DND-41 (cell line): ENCODE measurements around the gene GPR75.

Experiments used
- ATAC-seq: fragments of 200-7000 bp; cut with Tn5 transposase; 3 replicates; pipeline ENCODE4 v1.9.1; 2021; ENCODE audit warnings: low read depth; ENCODE audit not compliant: insufficient read depth
- DNase-seq: peaks from one replicate; pipeline ENCODE4 v3.0.0-alpha.2; 2020
- H2AFZ ChIP-seq: 2 replicates; pipeline ENCODE4 v1.6.0; 2012; ENCODE audit warnings: low read depth, low read length
- H3K27ac ChIP-seq: 2 replicates; pipeline ENCODE4 v1.5.1; 2012; ENCODE audit warnings: low read length, inconsistent platforms
- H3K27me3 ChIP-seq: fragments of 200-600 bp; sonication (generic); 2 replicates; pipeline ENCODE4 v1.6.0; 2012; ENCODE audit warnings: low read length, mild to moderate bottlenecking, inconsistent platforms; ENCODE audit not compliant: insufficient read depth, poor library complexity
- H3K36me3 ChIP-seq: 2 replicates; pipeline ENCODE4 v1.5.1; 2012; ENCODE audit warnings: low read length, inconsistent platforms; ENCODE audit not compliant: insufficient read depth
- H3K4me1 ChIP-seq: 2 replicates; pipeline ENCODE4 v1.5.1; 2012; ENCODE audit warnings: mild to moderate bottlenecking, low read length; ENCODE audit not compliant: insufficient read depth
- H3K4me2 ChIP-seq: 2 replicates; pipeline ENCODE4 v1.6.0; 2012; ENCODE audit warnings: mild to moderate bottlenecking, moderate library complexity, low read length, inconsistent platforms; ENCODE audit not compliant: insufficient read depth
- H3K4me3 ChIP-seq, 2 experiments: fragments of 200-600 bp in 1 of 2; shearing (Covaris generic) in 1 of 2; 2 replicates each; pipeline ENCODE4 v1.5.1; 2012 to 2016; ENCODE audit warnings: inconsistent platforms in 2 of 2, low read length in 2 of 2, mild to moderate bottlenecking in 2 of 2, low read depth in 1 of 2, moderate library complexity in 1 of 2
- H3K79me2 ChIP-seq: 2 replicates; pipeline ENCODE4 v1.6.0; 2012; ENCODE audit warnings: low read length, inconsistent platforms; ENCODE audit not compliant: insufficient read depth
- H3K9ac ChIP-seq: 2 replicates; pipeline ENCODE4 v1.6.0; 2012; ENCODE audit warnings: low read depth, mild to moderate bottlenecking, inconsistent platforms, low read length, moderate library complexity
- H3K9me3 ChIP-seq: 2 replicates; pipeline ENCODE4 v1.5.1; 2012; ENCODE audit warnings: low read length, moderate library complexity, mild to moderate bottlenecking, inconsistent platforms; ENCODE audit not compliant: insufficient read depth, severe bottlenecking
- H4K20me1 ChIP-seq: 2 replicates; pipeline ENCODE4 v1.6.0; 2012; ENCODE audit warnings: low read length; ENCODE audit not compliant: insufficient read depth
- EZH2 ChIP-seq: IDR thresholded peaks from 3 replicates; pipeline ENCODE4 v1.6.1; 2012; ENCODE audit warnings: borderline replicate concordance, low read depth, mild to moderate bottlenecking, moderate library complexity, low read length, inconsistent platforms; ENCODE audit not compliant: severe bottlenecking
- TF ChIP-seq, protein P1 (sequence below): IDR thresholded peaks from 2 replicates; pipeline ENCODE4 v1.5.1; 2012; ENCODE audit warnings: borderline replicate concordance, low read length, moderate library complexity, mild to moderate bottlenecking; ENCODE audit not compliant: poor library complexity, severe bottlenecking; ENCODE audit errors: extremely low read depth

The GPR75 gene

DNA sequence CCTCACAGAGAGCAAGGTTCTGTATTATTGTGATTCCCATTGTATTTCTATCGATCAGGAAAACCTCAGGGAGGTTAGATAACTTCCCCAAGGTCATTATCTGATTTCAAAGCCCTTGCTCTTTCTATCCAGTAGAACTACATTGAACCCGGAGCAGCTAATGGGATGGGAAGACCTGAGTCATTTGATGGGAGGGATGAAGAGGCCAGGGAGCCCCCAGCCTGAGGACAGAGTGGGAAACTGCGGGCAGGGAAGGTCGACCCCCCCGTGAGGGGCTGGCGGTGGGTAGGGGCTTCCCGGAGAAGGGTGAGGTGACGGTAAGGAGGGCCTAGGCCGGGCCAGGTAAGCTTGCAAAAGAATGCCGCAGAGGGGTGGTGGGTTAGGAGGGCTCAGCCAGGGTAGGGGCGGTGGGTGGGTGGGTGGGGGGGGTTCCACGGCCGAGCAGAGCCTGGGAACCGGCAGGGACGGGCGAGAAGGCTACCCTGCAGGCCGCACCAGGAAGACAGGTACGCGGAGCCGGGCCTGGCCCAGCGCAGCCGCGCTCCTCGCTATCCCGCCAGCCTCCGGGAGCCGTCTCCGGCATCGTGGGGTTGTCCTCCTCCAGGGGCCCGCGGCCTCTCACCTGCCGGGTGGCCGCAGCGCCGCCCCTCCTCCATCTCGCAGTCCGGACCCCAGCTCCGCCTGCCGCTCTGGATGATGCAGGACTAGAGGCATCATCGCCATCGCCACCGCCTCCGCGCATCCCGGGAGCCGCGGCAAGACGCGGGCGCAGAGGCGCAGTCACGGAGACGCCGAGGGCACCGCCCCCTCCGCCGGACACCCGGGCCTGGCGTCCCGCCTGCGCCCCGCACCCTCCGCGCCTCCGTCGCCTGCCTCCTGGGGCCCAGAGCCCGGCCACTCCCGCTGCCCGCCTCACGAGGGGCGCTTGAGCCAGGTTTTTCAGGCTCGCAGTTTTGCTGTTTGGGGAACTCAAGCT lies at the start of gene GPR75:
TSS of gene GPR75 (minus strand) at position 762 of the 976 bp plus-strand sequence. CDS start 5,211 bp downstream, outside the sequence.
- peaks cover 31% of the 10 kb centered on the region for H3K36me3 ChIP-seq
- H3K4me2 ChIP-seq: no peak within 1 kb of the TSS

DNA sequence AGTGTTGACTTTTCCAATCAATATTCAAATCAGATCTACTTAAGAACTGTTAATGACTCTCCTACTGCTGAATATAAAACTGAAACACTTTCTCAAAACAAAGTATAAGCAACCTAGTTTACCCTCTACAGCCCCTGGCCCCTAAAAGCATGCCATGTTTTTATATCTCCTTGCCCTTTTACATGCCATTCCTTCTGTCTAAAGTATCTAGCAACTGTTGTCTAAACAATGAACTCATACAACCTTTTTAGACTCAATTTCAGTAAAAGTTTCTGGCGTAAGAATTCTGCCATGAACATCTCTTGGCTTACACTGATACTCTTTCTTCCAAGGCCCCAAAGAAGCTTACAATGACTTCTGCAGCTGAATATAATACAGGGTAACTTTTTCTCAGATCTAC lies 47.8 kb upstream of the GPR75 start:
- Histone ChIP-seq H3K9ac (no peak overlapping the region), H3K36me3 (peaks cover 80% of the 10 kb centered on the region)
- no peak for ATAC-seq

More for the DNA sequence above, at the start of gene GPR75:
- DNase-seq: no peak
- no peak for ATAC-seq
- no peaks in the 10 kb centered on the region for H3K27me3 ChIP-seq
- no peak within 1 kb of the TSS for H2AFZ ChIP-seq
- no peak within 1 kb of the TSS for H3K9ac ChIP-seq
- H3K27ac ChIP-seq: no peak within 1 kb of the TSS
- H3K79me2 ChIP-seq: no peaks in the 10 kb centered on the region
- no peaks in the 10 kb centered on the region for H3K9me3 ChIP-seq
- H3K4me3 ChIP-seq: no peak within 1 kb of the TSS
- H4K20me1 ChIP-seq: no peaks in the 10 kb centered on the region
- no peaks in the 10 kb centered on the region for H3K4me1 ChIP-seq
- no peak for TF ChIP-seq EZH2
- TF ChIP-seq, protein P1, sequence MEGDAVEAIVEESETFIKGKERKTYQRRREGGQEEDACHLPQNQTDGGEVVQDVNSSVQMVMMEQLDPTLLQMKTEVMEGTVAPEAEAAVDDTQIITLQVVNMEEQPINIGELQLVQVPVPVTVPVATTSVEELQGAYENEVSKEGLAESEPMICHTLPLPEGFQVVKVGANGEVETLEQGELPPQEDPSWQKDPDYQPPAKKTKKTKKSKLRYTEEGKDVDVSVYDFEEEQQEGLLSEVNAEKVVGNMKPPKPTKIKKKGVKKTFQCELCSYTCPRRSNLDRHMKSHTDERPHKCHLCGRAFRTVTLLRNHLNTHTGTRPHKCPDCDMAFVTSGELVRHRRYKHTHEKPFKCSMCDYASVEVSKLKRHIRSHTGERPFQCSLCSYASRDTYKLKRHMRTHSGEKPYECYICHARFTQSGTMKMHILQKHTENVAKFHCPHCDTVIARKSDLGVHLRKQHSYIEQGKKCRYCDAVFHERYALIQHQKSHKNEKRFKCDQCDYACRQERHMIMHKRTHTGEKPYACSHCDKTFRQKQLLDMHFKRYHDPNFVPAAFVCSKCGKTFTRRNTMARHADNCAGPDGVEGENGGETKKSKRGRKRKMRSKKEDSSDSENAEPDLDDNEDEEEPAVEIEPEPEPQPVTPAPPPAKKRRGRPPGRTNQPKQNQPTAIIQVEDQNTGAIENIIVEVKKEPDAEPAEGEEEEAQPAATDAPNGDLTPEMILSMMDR: no peak

DNA sequence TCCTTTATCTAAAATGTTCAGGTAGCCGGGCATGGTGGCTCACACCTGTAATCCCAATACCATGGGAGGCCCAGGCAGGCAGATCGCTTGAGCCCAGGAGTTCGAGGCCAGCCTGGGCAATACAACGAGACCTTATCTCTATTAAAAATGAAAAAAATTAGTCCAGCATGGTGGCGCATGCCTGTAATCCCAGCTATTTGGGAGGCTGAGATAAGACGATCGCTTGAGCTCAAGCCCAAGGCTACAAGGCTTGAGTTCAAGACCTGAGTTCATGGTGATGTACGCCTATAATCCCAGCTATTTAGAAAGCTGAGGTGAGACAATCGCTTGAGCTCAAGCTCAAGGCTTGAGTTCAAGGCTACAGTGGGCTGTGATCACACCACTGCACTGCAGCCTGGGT lies 45.6 kb upstream of the GPR75 start:
- H3K9me3 ChIP-seq: no peaks in the 10 kb centered on the region
- no peak overlapping the region for H3K27ac ChIP-seq
- peaks cover 94% of the 10 kb centered on the region for H3K36me3 ChIP-seq
- no peak overlapping the region for H3K9ac ChIP-seq
- H3K4me2 ChIP-seq: no peak overlapping the region
- ATAC-seq (no peak), DNase-seq (no peak)
- TF ChIP-seq, protein P1: no peak
- TF ChIP-seq EZH2: no peak
- no peaks in the 10 kb centered on the region for H3K27me3 ChIP-seq
- H2AFZ ChIP-seq: no peak overlapping the region
- H3K4me1 ChIP-seq: no peaks in the 10 kb centered on the region
- H3K4me3 ChIP-seq: no peak overlapping the region
- H4K20me1 ChIP-seq: no peaks in the 10 kb centered on the region
- no peaks in the 10 kb centered on the region for H3K79me2 ChIP-seq

More for the DNA sequence above, 47.8 kb upstream of the GPR75 start:
- Histone ChIP-seq H3K27me3 (no peaks in the 10 kb centered on the region), H3K79me2 (no peaks in the 10 kb centered on the region), H3K9me3 (no peaks in the 10 kb centered on the region), H3K4me1 (no peaks in the 10 kb centered on the region), H3K4me2 (no peak overlapping the region), H4K20me1 (no peaks in the 10 kb centered on the region), H3K4me3 (no peak overlapping the region), H2AFZ (no peak overlapping the region), H3K27ac (no peak overlapping the region)
- no peak for DNase-seq
- TF ChIP-seq, protein P1: no peak
- TF ChIP-seq EZH2: no peak
